Skin epidermis (tissue), 12 donors: ENCODE data around the gene FSTL5.

ENCODE experiments used
- H3K27ac ChIP-seq, 21 experiments: fragments of 200-600 bp; sonication (generic) in 11 of 21; one replicate each; pipeline ENCODE4 v1.5.0; 2020; ENCODE audit warnings: mild to moderate bottlenecking in 3 of 21, inconsistent platforms in 2 of 21, moderate library complexity in 2 of 21
- H3K4me3 ChIP-seq, 7 experiments: fragments of 200-600 bp; sonication (generic) in 2 of 7; one replicate each; pipeline ENCODE4 v1.5.0; 2020; ENCODE audit warnings: inconsistent platforms in 2 of 7, mild to moderate bottlenecking in 2 of 7, moderate library complexity in 1 of 7

The FSTL5 gene

DNA sequence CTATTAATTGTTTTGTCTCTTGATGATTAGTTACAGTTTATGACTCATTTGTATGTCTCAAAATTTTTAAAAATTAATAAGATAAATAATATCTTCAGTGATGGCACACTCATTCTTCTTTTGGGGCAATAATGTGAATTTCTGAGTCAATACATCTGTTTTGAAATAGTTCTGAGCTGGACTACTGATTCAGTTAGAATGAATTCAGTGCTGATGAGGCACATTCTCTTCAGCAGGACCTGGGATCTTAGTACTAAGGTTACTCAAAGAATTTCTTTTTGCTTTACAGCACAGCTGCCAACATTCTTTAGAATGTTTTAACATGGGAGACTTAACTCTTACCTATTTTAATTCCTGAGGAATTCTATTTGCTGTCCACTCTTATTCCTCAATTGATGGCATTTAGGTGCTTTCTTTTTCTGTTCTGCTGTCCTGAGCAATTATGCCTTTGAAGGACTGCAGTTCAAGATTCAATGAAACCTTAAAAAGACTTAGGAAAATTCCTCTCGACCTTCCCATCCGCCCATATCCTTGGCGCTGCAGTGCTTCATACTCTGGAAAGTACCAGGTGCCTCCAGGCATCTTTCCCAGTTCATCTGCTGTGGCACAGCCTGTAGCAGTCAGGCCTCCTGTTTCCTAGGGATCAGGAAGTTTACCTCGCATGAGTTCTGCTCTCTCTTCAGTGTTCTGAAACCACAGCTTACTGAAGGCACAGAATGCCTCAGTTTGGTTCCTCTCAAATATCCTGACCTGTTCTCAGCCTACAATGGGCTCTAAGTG is 213.7 kb downstream of the FSTL5 start:
- H3K4me3 ChIP-seq = no peak overlapping the region
- no peak overlapping the region for H3K27ac ChIP-seq

- Histone ChIP-seq H3K4me3 (no peak overlapping the region), H3K27ac (no peak overlapping the region)
Measured at GRCh38 chr4:161948026-161948770, 215.6 kb downstream of the FSTL5 start.

DNA sequence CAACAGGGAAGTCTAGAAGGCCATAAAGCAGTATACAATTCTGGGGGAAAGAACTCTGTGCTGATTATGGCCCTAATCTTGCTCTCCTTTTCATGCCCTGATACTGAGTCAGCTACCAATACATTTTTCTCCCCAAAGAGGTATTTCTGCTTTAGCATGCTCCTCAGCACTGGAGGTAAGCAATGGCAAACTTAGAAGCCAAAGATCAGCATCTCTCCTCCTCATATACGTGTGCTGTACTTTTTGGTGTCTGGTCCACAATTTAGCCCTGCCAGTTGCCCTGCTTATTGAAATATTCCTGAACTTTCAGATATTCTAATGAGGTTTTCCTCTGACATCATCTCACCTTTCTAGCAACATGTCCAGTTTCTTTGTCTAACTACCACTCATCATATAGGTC is 226.2 kb downstream of the FSTL5 start:
- no peak overlapping the region for H3K27ac ChIP-seq
- H3K4me3 ChIP-seq = no peak overlapping the region

DNA sequence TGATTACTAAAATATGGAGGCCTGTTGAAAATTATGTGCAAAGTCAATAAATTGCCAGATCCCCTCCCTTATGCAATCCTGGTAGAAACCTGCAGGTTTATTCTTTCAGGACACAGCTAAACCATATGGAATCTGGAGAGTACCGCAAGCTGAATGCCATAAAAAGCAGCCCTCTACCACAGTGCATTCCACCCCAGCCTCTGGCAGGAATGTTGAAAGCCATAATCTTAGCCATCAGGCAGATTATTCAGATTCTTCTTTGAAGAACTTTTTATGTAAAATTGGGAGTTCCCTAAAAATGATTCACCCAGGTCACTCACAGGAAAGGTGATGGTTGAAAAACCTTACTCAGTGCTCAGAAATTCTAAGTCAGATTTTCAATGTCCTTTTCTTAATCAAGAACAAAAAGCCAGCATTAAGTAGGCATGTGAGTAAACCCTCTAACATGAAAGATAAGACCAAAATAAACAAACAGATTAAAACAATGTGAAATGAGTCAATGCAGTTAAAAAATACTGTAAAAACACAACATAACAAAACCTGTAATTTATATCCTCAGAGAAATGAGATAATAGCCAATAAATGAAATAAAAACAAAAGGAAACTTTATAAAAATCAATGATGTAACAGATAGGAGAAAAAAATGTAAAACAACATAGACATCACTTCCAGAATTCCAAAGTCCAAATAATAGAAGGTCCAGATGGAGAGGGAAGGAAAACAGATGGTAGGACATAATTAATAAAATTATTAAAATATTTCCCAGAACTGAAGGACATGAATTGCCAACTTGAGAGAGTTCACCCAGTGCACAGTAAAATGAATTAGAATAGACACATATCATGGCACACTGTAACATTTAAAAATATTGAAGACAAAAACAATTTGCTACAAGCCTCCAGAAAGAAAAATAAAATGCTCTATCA is 226.9 kb downstream of the FSTL5 start:
- no peak overlapping the region for H3K4me3 ChIP-seq
- no peak overlapping the region for H3K27ac ChIP-seq

GRCh38 chr4:161931089-161931488 is 232.7 kb downstream of the FSTL5 start:
- H3K27ac ChIP-seq = no peak overlapping the region
- H3K4me3 ChIP-seq = no peak overlapping the region

DNA sequence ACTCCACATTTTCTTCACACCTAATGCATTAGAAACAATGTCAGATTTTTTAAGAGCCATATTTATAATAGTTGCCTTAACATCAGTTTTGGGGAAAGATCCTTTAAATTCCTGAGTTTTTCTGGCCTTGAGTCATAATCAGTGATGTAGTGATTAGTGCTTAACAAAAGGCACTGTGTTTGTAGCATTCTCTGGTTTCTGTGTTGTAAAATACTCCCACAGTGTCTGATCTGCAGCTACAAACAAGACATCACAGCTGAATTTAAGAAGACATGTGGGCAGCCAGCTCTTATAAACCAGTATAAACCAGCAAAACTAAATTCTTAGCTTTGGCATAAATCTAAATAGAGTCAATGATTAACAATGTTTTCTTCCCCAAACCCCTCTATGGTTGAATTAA is 233.8 kb downstream of the FSTL5 start:
- H3K27ac ChIP-seq = no peak overlapping the region
- H3K4me3 ChIP-seq = no peak overlapping the region

GRCh38 chr4:161926033-161926828 is 237.6 kb downstream of the FSTL5 start:
- Histone ChIP-seq H3K4me3 (no peak overlapping the region), H3K27ac (no peak overlapping the region)

DNA sequence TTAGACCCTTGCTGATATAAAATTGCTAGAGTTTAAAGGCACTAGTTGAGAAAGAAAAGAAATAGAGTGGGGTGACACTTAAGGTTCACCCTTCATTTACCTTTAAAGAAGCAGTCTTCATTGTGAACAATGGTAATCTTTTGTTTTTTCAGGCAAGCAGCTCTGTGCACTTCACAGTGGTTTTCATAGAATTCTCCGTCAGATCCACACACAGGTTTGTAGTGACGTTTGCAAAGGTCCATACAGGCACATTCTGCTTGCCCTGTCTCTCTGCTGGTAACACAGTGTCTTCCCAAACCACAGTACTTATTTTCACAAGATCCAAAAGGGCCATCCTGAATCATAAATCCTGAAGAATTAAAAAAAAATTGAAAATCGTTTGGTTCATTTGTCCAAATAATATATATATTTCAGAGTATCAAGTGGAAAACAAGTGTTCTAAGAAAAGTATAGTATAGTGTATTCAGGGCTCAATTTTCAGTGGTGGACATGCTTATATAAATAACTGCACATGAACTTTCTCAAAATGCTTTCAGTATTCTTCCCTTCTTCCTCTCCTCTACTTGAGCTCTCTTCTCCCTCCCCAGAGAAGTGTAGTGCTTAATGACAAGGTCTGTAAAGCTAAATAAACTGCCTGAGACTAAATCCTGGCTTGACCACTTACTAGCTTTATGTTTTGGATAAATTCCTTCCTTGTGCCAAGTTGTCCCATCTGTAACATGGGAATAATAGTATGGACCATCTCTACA is 243.3 kb downstream of the FSTL5 start:
- no peak overlapping the region for H3K27ac ChIP-seq
- no peak overlapping the region for H3K4me3 ChIP-seq

GRCh38 chr4:161919442-161920220 is 244.2 kb downstream of the FSTL5 start:
- H3K4me3 ChIP-seq = no peak overlapping the region
- H3K27ac ChIP-seq = no peak overlapping the region

DNA sequence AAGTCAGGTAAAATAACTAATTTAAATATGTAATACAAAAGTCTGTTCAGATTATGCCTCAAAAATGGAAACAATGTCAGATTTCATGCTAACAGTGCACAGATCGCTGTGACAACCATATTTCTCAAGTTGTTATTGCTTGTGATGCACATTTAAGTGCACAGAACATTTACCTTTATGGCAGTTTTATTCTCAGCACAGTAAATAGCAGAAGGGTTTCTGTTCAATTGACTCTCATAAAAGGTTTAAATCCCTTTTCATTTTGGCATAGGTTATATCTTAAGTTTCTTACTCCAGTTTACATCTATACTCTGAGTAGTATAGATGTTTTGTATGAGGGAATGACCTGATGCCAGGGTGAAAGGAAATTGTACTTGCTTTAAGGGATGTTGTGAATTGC is 247.8 kb downstream of the FSTL5 start:
- H3K4me3 ChIP-seq = no peak overlapping the region
- H3K27ac ChIP-seq = no peak overlapping the region

- H3K27ac ChIP-seq = no peak overlapping the region
- H3K4me3 ChIP-seq = no peak overlapping the region
Measured at GRCh38 chr4:161907590-161907955, 256.2 kb downstream of the FSTL5 start.

DNA sequence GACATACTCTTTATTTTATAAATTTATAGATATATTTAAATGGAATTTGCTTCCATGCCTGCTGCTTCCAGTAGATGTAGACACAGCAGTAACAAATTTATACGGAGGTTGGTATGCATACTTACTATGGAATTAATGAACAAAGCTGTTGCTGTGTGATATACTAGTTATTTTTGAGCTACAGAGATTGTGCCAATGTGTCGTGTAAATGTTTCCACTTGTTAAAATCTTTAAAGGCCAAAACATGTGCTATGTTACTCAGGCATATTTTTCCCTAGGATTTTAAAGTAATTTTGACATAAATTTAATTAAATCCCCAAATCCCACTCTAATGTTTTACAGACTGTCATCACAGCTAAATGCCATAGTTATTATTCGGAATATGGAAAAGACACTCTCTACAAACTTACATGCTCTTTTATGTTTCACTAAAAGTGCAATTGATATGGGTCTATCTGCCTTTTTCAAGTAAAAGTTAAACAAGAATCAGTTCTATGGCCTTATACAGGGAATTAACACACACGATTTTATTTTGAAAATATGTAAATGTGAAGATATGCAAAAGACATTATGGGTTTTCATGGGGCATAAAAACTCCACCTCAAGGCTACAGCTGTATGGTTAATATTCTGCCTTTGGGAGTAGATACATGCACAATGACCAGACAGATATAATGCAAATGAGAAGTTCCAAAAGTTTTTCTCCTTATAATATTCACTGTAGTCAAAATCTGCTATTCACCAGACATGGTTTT is 256.8 kb downstream of the FSTL5 start:
- no peak overlapping the region for H3K27ac ChIP-seq
- H3K4me3 ChIP-seq = no peak overlapping the region

DNA sequence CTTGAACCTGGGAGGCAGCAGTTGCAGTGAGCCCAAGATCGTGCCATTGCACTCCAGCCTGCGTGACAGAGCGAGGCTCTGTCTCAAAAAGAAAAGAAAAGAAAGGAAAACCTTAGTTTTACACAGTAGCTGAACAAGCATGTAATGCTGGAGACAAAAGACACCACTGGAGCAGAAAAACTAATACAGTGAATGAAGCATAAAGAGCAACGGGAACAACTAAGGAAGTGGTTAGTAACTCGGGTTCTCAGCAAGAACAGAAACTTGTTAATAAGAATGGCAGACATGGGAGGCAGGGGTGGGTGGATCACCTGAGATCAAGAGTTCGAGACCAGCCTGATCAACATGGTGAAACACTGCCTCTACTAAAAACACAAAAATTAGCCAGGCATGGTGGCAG is 263.7 kb downstream of the FSTL5 start:
- Histone ChIP-seq H3K27ac (no peak overlapping the region), H3K4me3 (no peak overlapping the region)

GRCh38 chr4:161894493-161895167 is 269.2 kb downstream of the FSTL5 start:
- no peak overlapping the region for H3K27ac ChIP-seq
- no peak overlapping the region for H3K4me3 ChIP-seq

GRCh38 chr4:161894014-161894413 is 269.8 kb downstream of the FSTL5 start:
- Histone ChIP-seq H3K27ac (no peak overlapping the region), H3K4me3 (no peak overlapping the region)

DNA sequence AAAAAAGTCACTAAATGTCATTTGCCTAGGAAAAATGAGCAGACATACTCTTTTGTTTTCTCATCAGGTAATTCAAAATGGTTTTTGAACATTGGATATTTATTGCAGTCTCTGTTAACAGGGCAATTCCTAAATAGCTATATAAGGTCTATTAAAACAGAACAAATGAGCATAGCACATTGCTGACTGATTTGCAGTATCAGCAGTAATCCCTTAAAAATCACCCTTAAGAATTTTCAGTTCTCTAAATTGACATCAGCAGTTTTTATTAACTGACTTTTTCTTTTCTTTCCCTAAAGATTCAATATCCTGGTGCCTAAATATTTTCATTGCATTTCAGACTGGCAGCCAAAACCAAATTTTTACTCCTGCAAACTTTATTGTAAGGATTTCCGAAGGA is 270.2 kb downstream of the FSTL5 start:
- H3K4me3 ChIP-seq = no peak overlapping the region
- no peak overlapping the region for H3K27ac ChIP-seq

- no peak overlapping the region for H3K4me3 ChIP-seq
- H3K27ac ChIP-seq = no peak overlapping the region
Measured at GRCh38 chr4:161892951-161893350, 270.8 kb downstream of the FSTL5 start.
